Measurements from ENCODE around the gene ISG20L2.

GRCh38 chr1:156725683-156726280 is 2.8 kb downstream of the ISG20L2 start:
- TF ChIP-seq CTCF (conservative IDR thresholded peaks at IDR 0.05 in 1 of 2, IDR thresholded peaks at IDR 0.05 in 1 of 2; ENCODE audit: low read depth in 1 of 2, low read length in 2 of 2) = peak; percentile 88 to 96
- TF ChIP-seq EZH2 (IDR thresholded peaks at IDR 0.05; ENCODE audit: low read length, missing control alignments) = no peak

Data from fibroblast of lung (primary cell).